Esophagus muscularis mucosa (tissue), 4 donors: ENCODE results near the gene C2orf78. TPM values are rescaled to one million over a fixed set of nuclear protein-coding genes. Genes with fewer than 3 reads are reported as not detected.
"Not testable (repeated sequence)": the region's sequence is repeated elsewhere in the genome, so short reads cannot be mapped to it uniquely, and the experiment has no call there.

Experiments
- DNase-seq: peaks from one replicate; pipeline ENCODE4 v3.0.0-alpha.2; 2017; ENCODE audit errors: extremely low spot score
- H3K27ac ChIP-seq, 4 donors: fragments of 200-600 bp; sonication (generic); replicated peaks in 1 of 4; 1 replicate in 3 of 4; 2 replicates in 1 of 4; pipeline ENCODE4 v1.5.1; 2016 to 2019; ENCODE audit warnings: mild to moderate bottlenecking in 1 of 4
- H3K27me3 ChIP-seq, 4 donors: fragments of 200-600 bp; sonication (generic); one replicate each; pipeline versions ENCODE4 v1.5.1 to v1.6.0; 2016 to 2019
- H3K36me3 ChIP-seq, 4 donors: fragments of 200-600 bp; sonication (generic); one replicate each; pipeline ENCODE4 v1.5.1; 2016 to 2019
- H3K4me1 ChIP-seq, 4 donors: fragments of 200-600 bp; sonication (generic); one replicate each; pipeline ENCODE4 v1.5.1; 2016 to 2019
- H3K4me3 ChIP-seq, 4 donors: fragments of 200-600 bp; sonication (generic); 1 replicate in 2 of 4; 2 replicates in 2 of 4; pipeline ENCODE4 v1.5.1; 2016 to 2019; ENCODE audit warnings: mild to moderate bottlenecking in 4 of 4, moderate library complexity in 1 of 4
- H3K9me3 ChIP-seq, 4 donors: fragments of 200-600 bp; sonication (generic); 1 replicate in 3 of 4; 2 replicates in 1 of 4; pipeline ENCODE4 v1.5.1; 2016 to 2019
- EP300 ChIP-seq: sonication (generic); formaldehyde crosslinking; IDR thresholded peaks from one replicate; pipeline ENCODE4 v1.6.1; 2017; ENCODE audit warnings: antibody characterized with exemption
- POLR2A ChIP-seq: fragments of 450-650 bp; IDR thresholded peaks from one replicate; pipeline ENCODE4 v1.6.1; 2017; ENCODE audit warnings: antibody characterized with exemption, moderate library complexity, mild to moderate bottlenecking, low read depth
- POLR2AphosphoS5 ChIP-seq, 2 donors: sonication (generic); formaldehyde crosslinking; IDR thresholded peaks; one replicate each; pipeline ENCODE4 v1.6.1; 2017; ENCODE audit warnings: antibody characterized with exemption in 2 of 2
- WGBS: methylation state at CpG from one replicate; pipeline ENCODE4 v1.1.5; 2018; 5-methylcytosine and 5-hydroxymethylcytosine counted together
- intact Hi-C: fragments of 100-400 bp; cut with DNase I; formaldehyde crosslinking; loops from one replicate; pipeline ENCODE4 v1.15.1; 2023
- total RNA-seq, 4 donors: library from RNA; depleted of rRNA; stranded (reverse); fragments of >200 nt; gene quantifications; one replicate each; pipeline versions ENCODE4 v1.1.0 to v1.2.1, GENCODE V29; 2016
- TF ChIP-seq, protein P1 (sequence below), 3 experiments: fragments of 200-600 bp in 2 of 3; fragments of 450-650 bp in 1 of 3; sonication (generic) in 2 of 3; IDR thresholded peaks; one replicate each; pipeline ENCODE4 v1.5.1; 2017 to 2019; ENCODE audit warnings: antibody characterized with exemption in 3 of 3, mild to moderate bottlenecking in 2 of 3, moderate library complexity in 1 of 3

C2orf78 gene
- total RNA-seq, 4 donors from 2014 or later, result not detected

DNA sequence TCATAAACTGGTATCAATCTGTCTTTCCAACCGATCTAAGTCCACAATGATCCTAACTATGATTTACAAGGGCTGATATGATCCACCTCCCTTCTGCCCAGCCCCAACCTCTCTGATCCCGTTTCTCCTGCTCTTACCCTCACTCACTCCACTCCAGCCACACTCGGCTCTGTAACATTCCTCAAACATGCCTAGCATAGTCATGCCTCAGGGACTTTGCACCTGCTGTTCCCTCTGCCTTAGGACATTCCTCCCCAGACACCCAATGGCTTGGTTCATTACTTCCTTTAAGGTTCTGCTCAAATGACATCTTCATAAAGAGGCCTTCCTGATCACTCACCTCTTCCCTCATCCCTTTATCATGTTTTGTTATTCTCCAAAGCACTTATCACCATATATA lies 13.3 kb upstream of the C2orf78 start:
- TF ChIP-seq EP300 (no peak), POLR2A (no peak), POLR2AphosphoS5 (IDR thresholded peaks at IDR 0.05) (no peak)
- TF ChIP-seq, protein P1, sequence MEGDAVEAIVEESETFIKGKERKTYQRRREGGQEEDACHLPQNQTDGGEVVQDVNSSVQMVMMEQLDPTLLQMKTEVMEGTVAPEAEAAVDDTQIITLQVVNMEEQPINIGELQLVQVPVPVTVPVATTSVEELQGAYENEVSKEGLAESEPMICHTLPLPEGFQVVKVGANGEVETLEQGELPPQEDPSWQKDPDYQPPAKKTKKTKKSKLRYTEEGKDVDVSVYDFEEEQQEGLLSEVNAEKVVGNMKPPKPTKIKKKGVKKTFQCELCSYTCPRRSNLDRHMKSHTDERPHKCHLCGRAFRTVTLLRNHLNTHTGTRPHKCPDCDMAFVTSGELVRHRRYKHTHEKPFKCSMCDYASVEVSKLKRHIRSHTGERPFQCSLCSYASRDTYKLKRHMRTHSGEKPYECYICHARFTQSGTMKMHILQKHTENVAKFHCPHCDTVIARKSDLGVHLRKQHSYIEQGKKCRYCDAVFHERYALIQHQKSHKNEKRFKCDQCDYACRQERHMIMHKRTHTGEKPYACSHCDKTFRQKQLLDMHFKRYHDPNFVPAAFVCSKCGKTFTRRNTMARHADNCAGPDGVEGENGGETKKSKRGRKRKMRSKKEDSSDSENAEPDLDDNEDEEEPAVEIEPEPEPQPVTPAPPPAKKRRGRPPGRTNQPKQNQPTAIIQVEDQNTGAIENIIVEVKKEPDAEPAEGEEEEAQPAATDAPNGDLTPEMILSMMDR (IDR thresholded peaks at IDR 0.05), result no peak
- Histone ChIP-seq H3K27ac (no peak overlapping the region), H3K27me3 (no peaks in the 10 kb centered on the region), H3K36me3 (peaks cover 23 to 94% (median 82%) of the 10 kb centered on the region in 4 donors), H3K4me1 (no peaks in the 10 kb centered on the region), H3K9me3 (no peaks in the 10 kb centered on the region), H3K4me3 (no peak overlapping the region)
- intact Hi-C loops, result no loop called here
- 91% methylated on average over 3 of the region's 3 CpGs for WGBS
- DNase-seq, result no peak

DNA sequence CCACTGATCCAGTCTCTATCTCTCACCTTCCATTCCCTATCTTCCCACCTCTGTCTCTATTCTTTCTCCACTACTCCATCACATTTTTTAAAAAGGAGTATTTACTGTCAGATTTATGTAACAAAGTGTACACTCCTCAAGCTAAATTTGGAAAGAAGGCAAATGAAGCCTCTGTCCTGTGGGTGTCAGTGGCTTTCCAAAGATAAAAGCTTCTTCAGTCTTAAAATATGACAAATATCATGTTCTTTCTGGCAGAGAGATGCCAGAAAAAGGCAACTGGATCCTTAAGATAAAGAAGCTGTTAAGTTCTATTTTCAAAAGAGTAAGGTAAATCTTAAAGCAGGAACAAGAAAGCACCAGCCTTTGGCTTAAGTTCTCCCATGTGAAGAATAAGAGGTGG lies 11.2 kb upstream of the C2orf78 start:
- no peak for DNase-seq
- H3K9me3 ChIP-seq, result no peaks in the 10 kb centered on the region
- no peak overlapping the region for H3K4me3 ChIP-seq
- H3K27ac ChIP-seq, result no peak overlapping the region
- no peak for TF ChIP-seq POLR2AphosphoS5 (IDR thresholded peaks at IDR 0.05)
- no peak for TF ChIP-seq POLR2A
- TF ChIP-seq, protein P1 (IDR thresholded peaks at IDR 0.05), result no peak
- TF ChIP-seq EP300, result no peak
- H3K36me3 ChIP-seq, result peaks cover 14 to 96% (median 85%) of the 10 kb centered on the region in 4 donors
- intact Hi-C loops, result no loop called here
- peaks cover 4 to 13% (median 9%) of the 10 kb centered on the region in 4 donors for H3K4me1 ChIP-seq
- no peaks in the 10 kb centered on the region for H3K27me3 ChIP-seq

DNA sequence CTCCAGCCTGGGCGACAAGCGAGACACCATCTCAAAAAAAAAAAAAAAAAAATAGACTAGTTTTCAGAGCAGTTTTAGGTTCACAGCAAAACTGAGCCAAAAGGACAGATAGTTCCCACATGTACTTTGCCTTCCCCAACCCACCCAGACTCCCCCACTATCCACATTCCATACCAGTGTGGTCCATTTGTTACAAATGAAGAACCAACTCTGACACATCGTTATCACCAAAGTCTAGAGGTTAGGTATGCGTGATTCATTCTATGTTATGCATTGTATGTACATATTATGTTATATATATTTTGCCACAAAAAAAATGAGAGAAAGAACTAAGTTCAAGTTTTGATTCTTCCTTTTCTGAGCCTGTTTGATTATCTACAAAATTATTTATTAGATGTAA lies 7.6 kb upstream of the C2orf78 start:
- no peak overlapping the region for H3K27ac ChIP-seq
- intact Hi-C loops, result no loop called here
- H3K4me1 ChIP-seq, result peaks cover 16 to 35% (median 26%) of the 10 kb centered on the region in 4 donors
- no peak for DNase-seq
- H3K4me3 ChIP-seq, result no peak overlapping the region
- H3K27me3 ChIP-seq, result no peaks in the 10 kb centered on the region
- H3K9me3 ChIP-seq, result no peaks in the 10 kb centered on the region
- WGBS, result 96% methylated on average over 4 of the region's 4 CpGs
- no peak for TF ChIP-seq POLR2A
- no peak for TF ChIP-seq POLR2AphosphoS5 (IDR thresholded peaks at IDR 0.05)
- TF ChIP-seq, protein P1 (IDR thresholded peaks at IDR 0.05), result no peak
- no peak for TF ChIP-seq EP300
- peaks cover 8 to 63% (median 55%) of the 10 kb centered on the region in 4 donors for H3K36me3 ChIP-seq

DNA sequence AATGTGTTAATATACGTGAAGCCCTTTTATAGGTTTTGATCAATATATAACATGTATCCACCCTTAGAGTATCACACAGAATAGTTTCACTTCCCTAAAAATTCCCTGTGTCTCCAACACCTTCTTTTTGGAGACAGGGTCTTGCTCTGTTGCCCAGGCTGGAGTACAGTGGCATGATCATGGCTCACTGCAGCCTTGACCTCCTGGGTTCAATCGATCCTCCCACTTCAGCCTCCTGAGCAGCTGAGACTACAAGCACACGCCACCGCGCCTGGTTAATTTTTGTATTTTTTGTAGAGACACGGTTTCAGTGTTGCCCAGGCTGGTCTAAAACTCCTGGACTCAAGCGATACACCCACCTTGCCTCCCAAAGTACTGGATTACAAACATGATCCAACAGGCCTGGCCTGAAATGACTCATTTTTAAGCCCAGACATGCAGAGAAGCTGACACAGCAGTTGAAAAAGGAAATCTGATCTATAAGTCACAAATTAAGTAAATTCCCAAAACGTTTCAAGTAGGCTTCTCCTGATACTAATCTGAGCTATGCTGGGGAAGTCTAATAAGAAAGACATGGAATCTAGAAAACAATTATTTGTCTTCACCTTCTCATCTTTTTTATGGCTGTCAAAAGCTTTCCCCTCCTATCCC lies 7.0 kb upstream of the C2orf78 start:
- no peak for TF ChIP-seq EP300
- TF ChIP-seq, protein P1 (IDR thresholded peaks at IDR 0.05), result no peak
- no peak for TF ChIP-seq POLR2AphosphoS5 (IDR thresholded peaks at IDR 0.05)
- no peak for TF ChIP-seq POLR2A
- H3K27me3 ChIP-seq, result peaks cover 0 to 3% (median 0%) of the 10 kb centered on the region in 4 donors
- no peaks in the 10 kb centered on the region for H3K9me3 ChIP-seq
- intact Hi-C loops, result no loop called here
- H3K4me3 ChIP-seq, result no peak overlapping the region
- H3K36me3 ChIP-seq, result peaks cover 8 to 57% (median 49%) of the 10 kb centered on the region in 4 donors
- 93% methylated on average over 8 of the region's 8 CpGs for WGBS
- H3K27ac ChIP-seq, result no peak overlapping the region
- no peak for DNase-seq
- peaks cover 16 to 35% (median 26%) of the 10 kb centered on the region in 4 donors for H3K4me1 ChIP-seq

DNA sequence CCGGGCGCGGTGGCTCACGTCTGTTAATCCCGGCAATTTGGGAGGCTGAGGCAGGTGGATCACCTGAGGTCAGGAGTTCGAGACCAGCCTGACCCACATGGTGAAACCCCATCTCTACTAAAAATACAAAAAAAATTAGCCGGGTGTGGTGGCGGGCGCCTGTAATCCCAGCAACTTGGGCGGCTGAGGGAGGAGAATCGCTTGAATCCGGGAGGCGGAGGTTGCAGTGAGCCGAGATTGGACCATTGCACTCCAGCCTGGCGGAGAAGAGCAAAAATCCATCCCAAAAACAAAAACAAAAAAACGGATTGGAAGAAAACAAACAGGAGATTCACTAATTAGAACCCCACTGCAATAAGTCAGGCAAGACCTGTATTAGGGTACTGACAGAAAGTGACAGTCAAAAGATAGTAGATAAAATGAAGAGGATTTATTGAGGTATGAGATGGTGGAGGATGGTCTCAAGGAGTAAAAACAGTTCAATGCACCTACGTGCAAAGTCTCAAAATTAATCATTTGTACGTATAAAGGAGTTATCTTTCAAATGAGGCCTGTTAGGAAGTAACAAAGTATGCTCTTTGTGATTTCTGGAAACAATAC lies 5.0 kb upstream of the C2orf78 start:
- 80% methylated on average over 18 of the region's 18 CpGs for WGBS
- intact Hi-C loops, result not testable (repeated sequence)

More for the DNA sequence above, 5.0 kb upstream of the C2orf78 start:
- Histone ChIP-seq H3K4me1 (peaks cover 16 to 35% (median 26%) of the 10 kb centered on the region in 4 donors), H3K36me3 (peaks cover 5 to 38% (median 32%) of the 10 kb centered on the region in 4 donors), H3K4me3 (peak overlapping the region; percentile 81 to 92 (median 88)), H3K27ac (peak overlapping the region; percentile 85 to 94 (median 93))
- not testable (repeated sequence) for H3K27me3 ChIP-seq, H3K9me3 ChIP-seq, DNase-seq
